ENCODE measurements around the gene TCAP.
"Not testable (repeated sequence)": the region's sequence is repeated elsewhere in the genome, so short reads cannot be mapped to it uniquely, and the experiment has no call there.

TCAP gene

GRCh38 chr17:39706383-39706782 lies 41.2 kb downstream of the TCAP start:
- no peak for DNase-seq (ENCODE audit: low spot score)

- DNase-seq (ENCODE audit: low spot score) = no peak
These were observed 41.8 kb downstream of the TCAP start for GRCh38 chr17:39706921-39707337.

GRCh38 chr17:39709319-39709997 lies 44.3 kb downstream of the TCAP start:
- no peak for DNase-seq (ENCODE audit: low spot score)

- no peak for DNase-seq (ENCODE audit: low spot score)
These were observed 45.1 kb downstream of the TCAP start for GRCh38 chr17:39709998-39710964.

- not testable (repeated sequence) for DNase-seq (ENCODE audit: low spot score)
These were observed 45.9 kb downstream of the TCAP start for GRCh38 chr17:39711071-39711470.

- no peak for DNase-seq (ENCODE audit: low spot score)
These were observed 46.7 kb downstream of the TCAP start for GRCh38 chr17:39711851-39712250.

- no peak for DNase-seq (ENCODE audit: low spot score)
These were observed 49.1 kb downstream of the TCAP start for GRCh38 chr17:39714234-39714633.

- DNase-seq (ENCODE audit: low spot score) = no peak
These were observed 50.4 kb downstream of the TCAP start for GRCh38 chr17:39715375-39716072.

All from hepatic stellate cell (primary cell).